Testis (tissue), 3 donors: ENCODE results near the gene BCR. TPM values are rescaled to one million over a fixed set of nuclear protein-coding genes. Genes with fewer than 3 reads are reported as not detected.

Experiments used
- DNase-seq: peaks from one replicate; pipeline ENCODE4 v3.0.0-alpha.2; 2019
- H3K27ac ChIP-seq, 2 donors: fragments of 200-600 bp; sonication (generic); one replicate each; pipeline ENCODE4 v1.5.1; 2019
- H3K27me3 ChIP-seq: fragments of 200-600 bp; sonication (generic); one replicate; pipeline ENCODE4 v1.5.1; 2019
- H3K36me3 ChIP-seq: fragments of 200-600 bp; sonication (generic); one replicate; pipeline ENCODE4 v1.5.1; 2017; ENCODE audit warnings: low read depth; ENCODE audit errors: missing control alignments
- H3K4me1 ChIP-seq: fragments of 200-600 bp; sonication (generic); one replicate; pipeline ENCODE4 v1.5.1; 2019
- H3K4me3 ChIP-seq, 2 donors: fragments of 200-600 bp; sonication (generic); one replicate each; pipeline ENCODE4 v1.5.1; 2017 to 2019
- H3K9me3 ChIP-seq: fragments of 200-600 bp; sonication (generic); one replicate; pipeline ENCODE4 v1.5.1; 2017
- POLR2A ChIP-seq: fragments of 450-650 bp; IDR thresholded peaks from one replicate; pipeline ENCODE4 v1.6.1; 2017; ENCODE audit warnings: antibody characterized with exemption, mild to moderate bottlenecking, moderate library complexity
- WGBS, 2 donors: methylation state at CpG; one replicate each; pipeline ENCODE4 v1.1.5; 2018; 5-methylcytosine and 5-hydroxymethylcytosine counted together
- intact Hi-C: fragments of 100-400 bp; cut with DNase I; formaldehyde crosslinking; loops from one replicate; pipeline ENCODE4 v1.15.1; 2023; ENCODE audit warnings: low total_unique reads
- polyA plus RNA-seq: library from polyadenylated mRNA; stranded (reverse); fragments of 350-450 nt; fragmentation: Illumina TruSeq; extraction: RNeasy Lipid Tissue Mini Kit (QIAGEN cat#74804); gene quantifications from one replicate; pipeline ENCODE4 v1.2.3, GENCODE V29; 2014; ENCODE audit warnings: low read depth, low replicate concordance; ENCODE audit not compliant: insufficient read depth
- total RNA-seq, 2 donors: library from RNA; depleted of rRNA; stranded (reverse); fragments of >200 nt; gene quantifications; one replicate each; pipeline ENCODE4 v1.2.3, GENCODE V29; 2016
- TF ChIP-seq, protein P1 (sequence below), 3 experiments: fragments of 450-650 bp in 2 of 3; fragments of 200-600 bp in 1 of 3; sonication (generic) in 1 of 3; IDR thresholded peaks; one replicate each; pipeline ENCODE4 v1.5.1; 2016 to 2019; ENCODE audit warnings: antibody characterized with exemption in 3 of 3, mild to moderate bottlenecking in 2 of 3, moderate library complexity in 1 of 3

Gene BCR
- total and polyA plus RNA-seq, 3 donors from 2014 or later: 52.5 to 108 (median 105) TPM

- no peaks in the 10 kb centered on the region for H3K9me3 ChIP-seq
- peaks cover 15% of the 10 kb centered on the region for H3K4me1 ChIP-seq
- peak; percentile 100 for DNase-seq
- H3K27ac ChIP-seq: peak within 1 kb of the TSS; percentile 29 to 54
- 2 to 3% methylated on average over 24 to 41 of the region's 62 CpGs for WGBS, 2 donors
- H3K4me3 ChIP-seq: peak within 1 kb of the TSS; percentile 55 to 72
- TF ChIP-seq POLR2A: no peak
- TF ChIP-seq, protein P1, sequence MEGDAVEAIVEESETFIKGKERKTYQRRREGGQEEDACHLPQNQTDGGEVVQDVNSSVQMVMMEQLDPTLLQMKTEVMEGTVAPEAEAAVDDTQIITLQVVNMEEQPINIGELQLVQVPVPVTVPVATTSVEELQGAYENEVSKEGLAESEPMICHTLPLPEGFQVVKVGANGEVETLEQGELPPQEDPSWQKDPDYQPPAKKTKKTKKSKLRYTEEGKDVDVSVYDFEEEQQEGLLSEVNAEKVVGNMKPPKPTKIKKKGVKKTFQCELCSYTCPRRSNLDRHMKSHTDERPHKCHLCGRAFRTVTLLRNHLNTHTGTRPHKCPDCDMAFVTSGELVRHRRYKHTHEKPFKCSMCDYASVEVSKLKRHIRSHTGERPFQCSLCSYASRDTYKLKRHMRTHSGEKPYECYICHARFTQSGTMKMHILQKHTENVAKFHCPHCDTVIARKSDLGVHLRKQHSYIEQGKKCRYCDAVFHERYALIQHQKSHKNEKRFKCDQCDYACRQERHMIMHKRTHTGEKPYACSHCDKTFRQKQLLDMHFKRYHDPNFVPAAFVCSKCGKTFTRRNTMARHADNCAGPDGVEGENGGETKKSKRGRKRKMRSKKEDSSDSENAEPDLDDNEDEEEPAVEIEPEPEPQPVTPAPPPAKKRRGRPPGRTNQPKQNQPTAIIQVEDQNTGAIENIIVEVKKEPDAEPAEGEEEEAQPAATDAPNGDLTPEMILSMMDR (IDR thresholded peaks at IDR 0.05): no peak
- H3K36me3 ChIP-seq: no peaks in the 10 kb centered on the region
- intact Hi-C loops: no loop called here
- H3K27me3 ChIP-seq: no peaks in the 10 kb centered on the region
Measured at GRCh38 chr22:23144932-23145877, 35.1 kb upstream of the BCR start, which contains the start of gene RAB36. Gene RAB36 (plus strand): TSS chr22:23145477. CDS start chr22:23146617, 1,140 bp downstream.

DNA sequence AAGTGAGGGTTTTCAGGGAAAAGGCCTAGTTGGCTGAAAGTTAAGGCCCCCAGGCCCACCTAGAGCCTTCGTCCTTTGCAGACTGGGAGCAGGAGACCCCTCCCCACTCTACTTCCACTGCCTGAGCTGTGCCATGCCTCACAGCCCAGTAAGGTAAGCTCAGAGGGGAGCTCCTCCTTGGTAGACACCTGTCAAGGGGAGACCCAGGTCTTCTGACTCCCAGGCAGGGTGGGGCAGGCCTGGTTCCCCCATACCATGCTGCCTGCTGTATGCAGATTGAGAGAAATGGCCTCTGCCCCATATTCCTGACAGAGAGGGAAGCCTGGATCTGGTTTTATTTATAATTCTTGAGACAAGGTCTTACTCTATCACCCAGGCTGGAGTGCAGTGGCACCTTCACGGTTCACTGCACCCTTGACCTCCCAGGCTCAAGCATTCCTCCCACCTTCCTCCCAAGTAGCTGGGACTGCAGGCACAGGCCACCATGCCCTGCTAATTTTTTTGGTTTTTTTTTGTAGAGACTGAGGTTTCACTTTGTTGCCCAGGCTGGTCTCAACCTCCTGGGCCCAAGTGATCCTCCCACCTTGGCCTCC, 34.3 kb upstream of the BCR start:
- no peak for TF ChIP-seq POLR2A
- TF ChIP-seq, protein P1 (IDR thresholded peaks at IDR 0.05): no peak
- H3K4me1 ChIP-seq: peaks cover 15% of the 10 kb centered on the region
- no peak for DNase-seq
- intact Hi-C loops: no loop called here
- 22 to 39% methylated on average over 2 of the region's 2 CpGs for whole genome bisulfite sequencing, 2 donors
- peak overlapping the region; percentile 55 to 72 for H3K4me3 ChIP-seq
- H3K9me3 ChIP-seq: no peaks in the 10 kb centered on the region
- H3K27ac ChIP-seq: peak overlapping the region; percentile 10 to 29
- H3K27me3 ChIP-seq: no peaks in the 10 kb centered on the region
- H3K36me3 ChIP-seq: no peaks in the 10 kb centered on the region

DNA sequence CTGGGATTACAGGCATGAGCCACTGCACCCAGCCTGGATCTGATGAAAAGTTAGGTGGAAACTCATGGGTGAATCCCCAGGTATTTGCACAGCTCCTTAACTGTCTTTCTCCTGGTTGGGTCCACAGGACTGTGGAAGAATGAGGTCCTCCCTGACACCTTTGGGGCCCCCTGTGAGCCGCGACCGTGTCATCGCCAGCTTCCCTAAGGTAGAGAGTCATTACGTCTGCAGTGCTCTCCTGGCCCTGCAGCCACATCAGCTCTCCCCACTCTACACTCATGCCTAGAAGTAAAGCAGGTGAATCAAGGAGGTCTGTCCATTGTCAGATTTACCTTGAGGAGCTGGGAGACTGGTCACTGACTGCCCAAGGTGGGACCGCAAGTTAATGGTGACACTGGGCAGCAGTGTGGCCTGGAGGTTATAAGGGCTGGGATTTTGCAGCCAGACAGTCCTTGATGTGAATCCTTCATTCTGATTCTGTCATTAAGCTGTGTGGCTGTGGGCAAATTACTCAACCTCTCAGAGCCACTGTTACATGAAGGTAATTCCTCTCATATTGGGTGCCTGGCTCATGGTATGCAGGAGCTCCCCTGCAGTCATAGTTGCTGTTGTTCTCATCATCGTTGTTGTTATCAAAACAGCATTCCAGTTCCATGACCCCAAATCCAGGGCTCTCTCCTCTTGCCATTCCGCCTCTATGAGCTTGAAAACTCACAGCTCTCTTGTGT, 33.7 kb upstream of the BCR start:
- H3K27me3 ChIP-seq: no peaks in the 10 kb centered on the region
- intact Hi-C loops: no loop called here
- no peak overlapping the region for H3K4me3 ChIP-seq
- no peaks in the 10 kb centered on the region for H3K36me3 ChIP-seq
- DNase-seq: no peak
- peaks cover 11% of the 10 kb centered on the region for H3K4me1 ChIP-seq
- TF ChIP-seq POLR2A: no peak
- TF ChIP-seq, protein P1 (IDR thresholded peaks at IDR 0.05): no peak
- no peak overlapping the region for H3K27ac ChIP-seq
- WGBS, 2 donors: 77 to 88% methylated on average over 8 of the region's 8 CpGs
- H3K9me3 ChIP-seq: no peaks in the 10 kb centered on the region

DNA sequence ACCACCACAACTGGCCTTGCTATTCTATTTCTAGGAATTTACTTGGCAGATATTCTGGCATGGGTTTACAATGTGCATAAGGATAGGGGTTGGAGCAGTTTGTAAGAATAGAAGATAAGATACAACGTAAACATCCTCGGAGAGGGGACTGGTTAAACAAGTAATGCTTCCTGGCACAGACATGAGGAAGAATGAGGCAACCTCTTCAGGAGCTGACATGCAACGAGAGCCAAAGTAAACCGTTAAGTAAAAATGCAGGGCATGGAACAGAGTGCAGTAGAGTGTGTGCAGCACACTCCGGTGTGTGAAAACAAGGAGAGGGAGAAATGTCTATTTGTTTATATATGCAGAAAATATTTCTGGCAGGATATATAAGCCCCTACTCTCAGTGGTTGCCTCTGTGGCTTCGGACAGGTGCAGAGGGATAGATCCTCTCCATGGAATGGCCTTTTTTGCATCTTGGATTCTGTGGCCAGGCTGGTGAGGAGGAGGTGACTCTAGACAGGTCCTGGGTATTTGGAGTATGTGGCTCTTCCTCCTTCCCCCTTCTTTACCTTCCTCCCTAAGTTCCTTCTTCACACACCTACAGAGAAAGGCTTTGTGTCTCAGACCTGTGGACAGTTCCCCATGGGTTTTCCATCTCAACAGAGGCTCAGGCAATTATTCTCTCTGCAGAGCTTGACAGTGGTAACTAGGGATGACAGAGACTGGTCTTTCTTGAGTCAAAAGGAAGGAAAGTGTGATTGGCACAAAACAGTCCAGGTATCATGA, 32.5 kb upstream of the BCR start:
- DNase-seq: no peak
- no peak for TF ChIP-seq POLR2A
- TF ChIP-seq, protein P1 (IDR thresholded peaks at IDR 0.05): no peak
- H3K36me3 ChIP-seq: no peaks in the 10 kb centered on the region
- intact Hi-C loops: no loop called here
- H3K9me3 ChIP-seq: no peaks in the 10 kb centered on the region
- WGBS, 2 donors: 45 to 56% methylated on average over 6 of the region's 6 CpGs
- no peak overlapping the region for H3K27ac ChIP-seq
- no peak overlapping the region for H3K4me3 ChIP-seq
- no peaks in the 10 kb centered on the region for H3K27me3 ChIP-seq
- H3K4me1 ChIP-seq: peaks cover 9% of the 10 kb centered on the region
